GM19238 (cell line): ENCODE data around the gene LCA5.
A peak's percentile ranks its signal among the peaks of the same experiment; 100 is the strongest.
"Not testable (repeated sequence)": the region's sequence is repeated elsewhere in the genome, so short reads cannot be mapped to it uniquely, and the experiment has no call there.

Experiments
- DNase-seq: peaks from one replicate; pipeline ENCODE4 v3.0.0; 2011; ENCODE audit warnings: low spot score; ENCODE audit not compliant: insufficient read length

LCA5 gene

GRCh38 chr6:79536954-79537747 is at the start of gene LCA5:
LCA5 (minus strand) TSS chr6:79537430; CDS start chr6:79518894, 18,536 bp downstream.
- DNase-seq = peak; percentile 75

- DNase-seq = no peak
Measured at GRCh38 chr6:79586548-79586947, 49.3 kb upstream of the LCA5 start.

DNA sequence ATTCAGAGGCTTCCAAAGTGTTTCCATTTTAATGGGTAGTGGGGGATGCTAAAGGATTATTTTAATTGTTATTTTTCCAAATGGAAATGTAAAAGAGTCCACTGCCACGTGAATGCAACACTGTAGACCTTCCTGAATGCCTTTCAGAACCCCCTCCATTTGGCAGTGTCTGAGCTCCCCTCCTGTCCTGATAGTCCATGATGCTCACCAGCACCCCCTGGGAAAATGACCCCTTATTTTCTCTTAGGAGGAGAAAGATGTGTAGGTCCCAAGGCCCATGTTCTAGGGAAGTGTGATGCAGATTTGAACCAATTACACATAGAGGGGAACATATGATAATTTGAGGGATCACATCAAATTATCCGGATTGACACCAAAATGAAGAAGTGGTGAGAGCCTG is 47.1 kb upstream of the LCA5 start:
- no peak for DNase-seq

DNA sequence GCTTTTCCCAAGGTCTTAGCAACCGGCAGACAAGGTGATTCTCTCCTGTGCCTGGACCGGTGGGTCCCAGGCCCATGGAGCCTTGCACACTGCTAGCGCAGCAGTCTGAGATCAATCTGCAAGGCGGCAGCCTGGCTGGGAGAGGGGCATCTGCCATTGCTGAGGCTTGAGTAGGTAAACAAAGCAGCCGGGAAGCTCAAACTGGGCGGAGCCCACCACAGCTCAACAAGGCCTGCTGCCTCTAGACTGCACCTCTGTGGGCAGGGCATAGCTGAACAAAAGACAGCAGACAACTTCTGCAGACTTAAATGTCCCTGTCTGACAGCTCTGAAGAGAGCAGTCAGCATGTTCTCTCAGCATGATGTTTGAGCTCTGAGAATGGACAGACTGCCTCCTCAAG is 40.7 kb upstream of the LCA5 start:
- DNase-seq = not testable (repeated sequence)

DNA sequence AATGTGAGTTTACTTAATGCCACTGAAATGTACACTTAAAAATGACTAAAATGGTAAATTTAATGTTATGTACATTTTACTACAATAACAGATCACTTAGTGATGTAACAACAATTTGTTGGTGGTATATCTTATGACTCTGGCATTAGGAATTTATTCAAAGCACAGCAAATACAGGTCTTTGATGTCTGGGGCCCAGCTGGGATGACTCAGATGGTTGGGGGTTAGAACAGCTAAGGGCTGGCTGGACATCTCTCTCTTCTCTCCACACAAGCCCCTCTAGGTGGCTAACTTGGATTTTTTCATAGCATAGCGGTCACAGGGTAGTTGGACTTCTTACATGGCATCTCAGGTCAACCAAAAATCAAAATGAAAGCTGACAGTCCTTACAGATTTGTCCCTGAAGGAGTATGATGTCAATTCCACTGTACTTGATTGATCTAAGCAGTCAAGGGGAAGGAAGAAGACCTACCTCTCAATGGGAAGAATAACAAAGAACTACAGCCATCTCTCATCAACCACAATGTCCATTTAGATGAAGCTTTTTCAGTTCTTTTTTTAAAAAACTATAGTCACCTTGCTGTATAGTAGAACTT is 37.5 kb upstream of the LCA5 start:
- no peak for DNase-seq

DNA sequence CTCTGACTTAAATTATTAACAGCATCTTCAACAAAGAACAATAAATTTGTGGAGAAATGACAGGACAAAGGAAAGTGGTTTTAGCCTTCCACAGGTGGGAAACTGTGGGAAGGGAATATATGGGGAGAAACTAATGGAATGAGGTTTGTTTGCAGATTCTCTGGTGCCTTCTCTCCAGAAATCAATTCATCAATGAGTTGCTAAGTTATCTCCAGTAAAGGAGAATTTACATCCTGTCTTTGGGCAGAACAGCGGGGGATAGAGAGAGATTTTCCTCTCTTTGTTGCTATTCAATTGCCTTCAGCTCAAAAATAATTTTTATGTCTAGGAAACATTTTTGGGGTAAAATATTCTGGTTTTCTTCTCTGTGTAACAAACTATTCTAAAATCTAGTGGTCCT is 36.9 kb upstream of the LCA5 start:
- DNase-seq = no peak

DNA sequence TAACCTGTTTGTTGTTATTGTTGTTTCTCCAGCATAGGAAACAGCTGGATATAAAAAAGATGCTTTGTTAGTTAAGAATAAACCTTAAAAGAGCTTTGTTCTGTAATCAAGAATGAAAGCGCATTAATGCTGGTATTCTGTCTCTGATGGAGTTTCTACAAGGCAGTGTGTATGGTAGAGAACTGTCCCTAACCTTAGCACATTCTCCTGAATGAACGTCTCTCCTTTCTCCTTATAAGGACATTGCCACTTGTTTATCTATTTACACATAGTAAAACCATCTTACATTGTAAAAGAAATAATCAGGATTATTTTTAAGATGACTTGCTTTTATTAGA is 33.8 kb upstream of the LCA5 start:
- no peak for DNase-seq

GRCh38 chr6:79570129-79571029 is 33.1 kb upstream of the LCA5 start:
- no peak for DNase-seq

DNA sequence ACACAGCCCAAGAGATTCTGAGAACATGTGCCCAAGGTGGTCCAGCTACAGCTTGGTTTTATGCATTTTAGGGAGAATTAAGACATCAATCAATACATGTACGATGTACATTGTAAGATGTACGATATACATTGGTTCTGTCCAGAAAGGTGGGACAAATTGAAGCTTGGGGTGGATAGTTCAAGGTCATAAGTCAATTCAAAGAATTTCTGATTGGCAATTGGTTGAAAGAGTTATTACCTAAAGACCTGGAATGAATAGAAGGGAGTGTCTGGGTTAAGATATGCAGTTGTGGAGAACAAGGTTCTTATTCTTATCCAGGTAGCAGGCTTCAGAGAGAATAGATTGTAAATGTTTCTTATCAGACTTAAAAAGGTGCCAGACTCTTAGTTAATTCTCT is 31.8 kb upstream of the LCA5 start:
- no peak for DNase-seq

DNA sequence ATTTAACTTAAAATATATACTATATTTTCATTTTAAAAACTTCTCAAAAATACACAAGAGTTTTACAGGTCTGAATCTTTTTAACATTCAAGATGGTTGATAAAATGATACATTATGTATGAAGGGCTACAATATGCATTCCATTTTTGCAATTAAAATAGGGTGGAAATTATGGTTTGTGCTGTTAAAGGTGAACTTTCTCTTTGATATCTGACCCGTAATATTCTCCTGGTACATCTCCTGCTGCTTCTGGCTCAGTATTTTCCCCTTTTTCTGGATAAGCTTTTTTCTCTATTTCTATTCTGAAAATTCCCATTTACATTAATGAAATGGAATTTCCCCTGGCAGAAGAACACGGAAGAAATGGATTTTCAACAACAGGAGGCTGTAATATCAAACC is 27.4 kb upstream of the LCA5 start:
- no peak for DNase-seq

DNA sequence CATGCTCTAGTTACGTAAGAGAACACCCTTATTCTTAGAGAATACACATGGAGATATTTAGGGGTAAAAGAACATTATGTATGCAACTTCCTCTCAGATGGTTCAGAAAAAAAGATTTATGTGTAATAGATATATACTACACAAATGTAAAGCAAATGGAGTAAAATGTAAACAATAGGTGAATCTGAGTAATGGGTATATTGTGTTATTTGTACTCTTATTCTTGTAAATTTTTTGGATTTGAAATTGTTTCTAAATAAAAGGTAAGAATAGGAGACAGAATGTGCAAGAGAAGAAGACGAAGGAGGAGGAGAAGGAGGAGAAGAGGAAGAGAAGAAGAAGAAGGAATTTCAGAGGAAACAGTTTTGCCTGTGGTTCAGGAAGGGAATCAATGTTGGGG is 22.5 kb upstream of the LCA5 start:
- no peak for DNase-seq

DNA sequence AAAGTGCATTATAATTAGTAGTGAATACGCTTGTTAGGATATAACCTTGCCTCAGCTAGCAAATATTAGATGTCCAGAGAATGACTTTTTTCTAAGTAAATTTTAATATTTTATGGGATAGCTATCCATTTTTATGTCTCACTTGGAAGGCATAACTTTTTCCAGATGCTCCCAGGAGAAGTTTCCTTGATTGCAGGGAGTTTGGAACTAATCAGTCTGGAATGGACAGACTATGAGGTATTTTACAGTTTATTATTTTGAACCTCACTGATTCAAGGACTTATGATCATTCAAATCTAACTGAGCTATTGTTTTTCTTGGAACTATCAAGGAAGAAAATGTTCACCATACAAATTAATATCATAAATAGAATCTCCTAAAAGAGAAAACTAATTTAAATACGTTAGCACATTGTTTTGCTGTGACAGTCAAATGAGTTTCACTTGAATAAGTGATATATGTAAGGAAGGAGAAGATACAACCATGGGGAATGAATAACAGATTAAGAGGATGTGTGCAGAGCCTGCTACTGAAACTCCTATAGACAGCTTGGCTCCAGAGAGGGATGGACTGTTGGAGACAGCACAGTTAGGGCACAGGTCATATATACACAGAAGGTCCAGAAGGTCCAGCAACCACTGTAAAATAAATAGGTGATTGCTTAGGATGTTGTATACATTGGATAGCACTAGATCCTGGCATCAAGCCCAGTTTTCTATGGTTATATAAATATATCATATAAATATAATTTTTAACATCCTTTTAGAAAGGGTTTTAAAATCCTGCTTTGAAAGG is 20.6 kb upstream of the LCA5 start:
- no peak for DNase-seq

GRCh38 chr6:79554305-79554704 is 17.1 kb upstream of the LCA5 start:
- no peak for DNase-seq

- DNase-seq = no peak
Measured at GRCh38 chr6:79551401-79551800, 14.2 kb upstream of the LCA5 start.

- no peak for DNase-seq
Measured at GRCh38 chr6:79548304-79548703, 11.1 kb upstream of the LCA5 start.

GRCh38 chr6:79546186-79546585 is 9.0 kb upstream of the LCA5 start:
- no peak for DNase-seq

DNA sequence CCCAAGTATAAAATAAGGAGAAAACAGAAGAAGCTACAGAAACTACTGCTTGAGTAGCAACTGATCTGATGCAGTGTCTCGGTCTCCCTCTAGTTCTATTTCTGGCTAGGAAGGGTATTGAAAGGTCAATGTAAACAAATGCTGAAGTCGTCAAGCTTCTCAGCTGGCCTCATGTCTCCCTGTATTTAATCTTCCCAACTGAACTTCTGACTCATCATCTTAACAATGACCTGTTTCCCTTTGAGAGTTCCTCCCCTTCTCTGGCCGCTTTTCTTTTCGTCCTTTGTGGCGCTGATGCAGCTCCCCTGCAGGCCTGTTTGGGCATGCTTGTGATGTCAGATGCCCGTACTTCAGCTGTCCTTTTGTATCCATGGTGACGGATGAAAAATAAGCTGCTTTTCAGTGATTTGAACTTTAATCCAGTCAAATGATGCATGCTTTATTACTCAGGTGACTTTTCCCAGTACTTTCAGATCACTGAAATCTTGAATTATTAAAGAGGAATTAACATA is 7.8 kb upstream of the LCA5 start:
- DNase-seq = peak; percentile 34

DNA sequence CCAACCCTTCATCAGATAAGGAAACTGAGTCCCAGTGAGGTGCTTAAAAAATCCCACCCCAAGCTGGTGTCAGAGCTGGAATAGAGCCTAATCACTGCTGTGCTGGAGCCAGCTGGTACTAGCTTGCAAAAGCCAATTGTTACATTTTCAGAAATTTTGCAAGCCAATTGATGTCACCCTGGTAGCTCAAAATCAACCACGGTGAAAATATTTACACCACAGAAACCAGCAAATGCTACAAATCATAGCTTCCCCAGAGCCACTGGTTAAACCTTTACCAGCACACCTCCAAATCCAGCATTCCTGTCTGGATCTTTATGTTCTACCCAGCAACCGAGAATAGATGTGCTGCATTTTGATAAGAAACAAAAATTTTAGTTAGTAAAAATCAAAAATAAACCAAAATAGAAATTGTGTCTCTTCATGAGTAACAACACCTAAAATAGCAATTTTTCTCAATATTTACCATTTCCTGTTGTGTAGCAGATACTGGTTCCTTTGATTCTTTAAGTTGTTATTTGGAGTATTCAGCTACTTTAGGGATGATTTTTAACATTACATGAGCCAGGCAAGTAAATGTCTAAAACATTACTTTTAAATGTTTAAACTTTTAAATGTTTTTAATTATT is 7.2 kb upstream of the LCA5 start:
- DNase-seq = no peak

GRCh38 chr6:79543886-79544285 is 6.7 kb upstream of the LCA5 start:
- DNase-seq = no peak

- DNase-seq = no peak
Measured at GRCh38 chr6:79543411-79543810, 6.2 kb upstream of the LCA5 start.
